Liver (tissue), 9 donors: Measurements from ENCODE around the gene RETN. TPM values are rescaled to one million over a fixed set of nuclear protein-coding genes. Genes with fewer than 3 reads are reported as not detected.

Experiments
- DNase-seq: peaks from one replicate; pipeline ENCODE4 v3.0.0-alpha.2; 2017; ENCODE audit warnings: low spot score
- H3K27ac ChIP-seq, 2 donors: one replicate each; pipeline ENCODE4 v1.7.0; 2013; ENCODE audit warnings: inconsistent platforms in 2 of 2, low read length in 2 of 2, control low read depth in 1 of 2, low read depth in 1 of 2, mild to moderate bottlenecking in 1 of 2
- H3K27me3 ChIP-seq, 4 donors: one replicate each; pipeline versions ENCODE4 v1.6.1 to v1.7.0; 2013; ENCODE audit warnings: low read length in 3 of 4, inconsistent platforms in 1 of 4, mild to moderate bottlenecking in 1 of 4, moderate library complexity in 1 of 4; ENCODE audit not compliant: control insufficient read depth in 4 of 4, insufficient read depth in 4 of 4
- H3K36me3 ChIP-seq, 4 donors: one replicate each; pipeline versions ENCODE4 v1.6.1 to v1.7.0; 2013; ENCODE audit warnings: low read length in 3 of 4, mild to moderate bottlenecking in 3 of 4, low read depth in 1 of 4, moderate library complexity in 1 of 4; ENCODE audit not compliant: control insufficient read depth in 4 of 4, insufficient read depth in 3 of 4
- H3K4me1 ChIP-seq, 4 donors: one replicate each; pipeline versions ENCODE4 v1.6.1 to v1.7.0; 2013; ENCODE audit warnings: low read length in 3 of 4, mild to moderate bottlenecking in 3 of 4, moderate library complexity in 1 of 4; ENCODE audit not compliant: control insufficient read depth in 4 of 4, insufficient read depth in 4 of 4
- H3K4me3 ChIP-seq, 3 donors: one replicate each; pipeline versions ENCODE4 v1.6.1 to v1.7.0; 2013; ENCODE audit warnings: low read length in 3 of 3, control low read depth in 1 of 3, low read depth in 1 of 3, mild to moderate bottlenecking in 1 of 3
- H3K9ac ChIP-seq, 2 donors: one replicate each; pipeline ENCODE4 v1.7.0; 2013; ENCODE audit warnings: low read length in 2 of 2, mild to moderate bottlenecking in 2 of 2, moderate library complexity in 2 of 2, control low read depth in 1 of 2, low read depth in 1 of 2
- H3K9me3 ChIP-seq, 4 donors: one replicate each; pipeline versions ENCODE4 v1.6.1 to v1.7.0; 2013; ENCODE audit warnings: low read length in 3 of 4; ENCODE audit not compliant: control insufficient read depth in 4 of 4
- ATF3 ChIP-seq: IDR thresholded peaks from 2 replicates; pipeline ENCODE4 v1.6.1; 2016; ENCODE audit warnings: antibody characterized with exemption
- CTCF ChIP-seq: fragments of 150-350 bp; IDR thresholded peaks from 2 replicates; pipeline ENCODE4 v1.5.1; 2017; ENCODE audit warnings: improper control_type of control experiment, low read depth, low read length; ENCODE audit not compliant: missing input control
- EGR1 ChIP-seq, 2 donors: IDR thresholded peaks; 2 replicates each; pipeline ENCODE4 v1.6.1; 2016 to 2018; ENCODE audit warnings: antibody characterized with exemption in 2 of 2, low read depth in 2 of 2
- FOXA1 ChIP-seq: IDR thresholded peaks from 2 replicates; pipeline ENCODE4 v1.6.1; 2016; ENCODE audit warnings: antibody characterized with exemption
- FOXA2 ChIP-seq: IDR thresholded peaks from 2 replicates; pipeline ENCODE4 v1.6.1; 2016; ENCODE audit warnings: antibody characterized with exemption
- GABPA ChIP-seq, 2 donors: IDR thresholded peaks in 1 of 2; conservative IDR thresholded peaks in 1 of 2; 2 replicates each; pipeline ENCODE4 v1.6.1; 2016; ENCODE audit warnings: antibody characterized with exemption in 2 of 2, mild to moderate bottlenecking in 1 of 2, moderate library complexity in 1 of 2
- HNF4A ChIP-seq, 2 donors: conservative IDR thresholded peaks; 2 replicates each; pipeline ENCODE4 v1.6.1; 2016; ENCODE audit warnings: antibody characterized with exemption in 2 of 2, mild to moderate bottlenecking in 2 of 2
- JUND ChIP-seq, 2 donors: IDR thresholded peaks; 2 replicates each; pipeline ENCODE4 v1.6.1; 2016; ENCODE audit warnings: antibody characterized with exemption in 2 of 2
- MAX ChIP-seq: IDR thresholded peaks from 2 replicates; pipeline ENCODE4 v1.6.1; 2016; ENCODE audit warnings: antibody characterized with exemption
- NR2F2 ChIP-seq: IDR thresholded peaks from 2 replicates; pipeline ENCODE4 v1.6.1; 2016; ENCODE audit warnings: antibody characterized with exemption
- RAD21 ChIP-seq, 2 donors: IDR thresholded peaks; 2 replicates each; pipeline ENCODE4 v1.6.1; 2016; ENCODE audit warnings: antibody characterized with exemption in 2 of 2, mild to moderate bottlenecking in 2 of 2
- RXRA ChIP-seq, 2 donors: IDR thresholded peaks; 2 replicates each; pipeline ENCODE4 v1.6.1; 2017 to 2018; ENCODE audit warnings: antibody characterized with exemption in 2 of 2, mild to moderate bottlenecking in 1 of 2
- SP1 ChIP-seq: IDR thresholded peaks from 2 replicates; pipeline ENCODE4 v1.6.1; 2018; ENCODE audit warnings: antibody characterized with exemption, mild to moderate bottlenecking
- TAF1 ChIP-seq: conservative IDR thresholded peaks from 2 replicates; pipeline ENCODE4 v1.6.1; 2016; ENCODE audit warnings: antibody characterized with exemption, mild to moderate bottlenecking
- YY1 ChIP-seq: IDR thresholded peaks from 2 replicates; pipeline ENCODE4 v1.6.1; 2016; ENCODE audit warnings: antibody characterized with exemption, mild to moderate bottlenecking
- ZBTB33 ChIP-seq: IDR thresholded peaks from 2 replicates; pipeline ENCODE4 v1.6.1; 2016; ENCODE audit warnings: antibody characterized with exemption
- WGBS: extraction: QIAGEN DNeasy Blood & Tissue Kit; methylation state at CpG from one replicate; pipeline ENCODE4 v1.1.7; 2013; 5-methylcytosine and 5-hydroxymethylcytosine counted together
- polyA plus RNA-seq, 2 donors: library from polyadenylated mRNA; stranded (reverse) in 1 of 2; unstranded in 1 of 2; fragments of 200-250 nt in 1 of 2; fragments of >200 nt in 1 of 2; fragmentation: Nextera tagmentation in 1 of 2; extraction: Ambion mirVana in 1 of 2; gene quantifications; one replicate each; pipeline versions ENCODE4 v1.2.1 to v1.2.3, GENCODE V29; 2013 to 2015
- total RNA-seq, 2 donors: library from RNA; depleted of rRNA; stranded (reverse); fragments of >200 nt; gene quantifications; one replicate each; pipeline ENCODE4 v1.2.3, GENCODE V29; 2014
- donor health status: healthy.
- donor health status: healthy.
- donor health status: healthy.
- donor health status: healthy.
- donor health status: healthy.

Gene RETN
- total and polyA plus RNA-seq, 4 donors = 1.9 to 11.5 TPM; not detected in 2

- peaks cover 0 to 5% (median 3%) of the 10 kb centered on the region in 4 donors for H3K4me1 ChIP-seq
- no peak overlapping the region for H3K4me3 ChIP-seq
- no peaks in the 10 kb centered on the region for H3K36me3 ChIP-seq
- H3K9me3 ChIP-seq = no peaks in the 10 kb centered on the region
- TF ChIP-seq NR2F2 (no peak), RXRA (IDR thresholded peaks at IDR 0.05) (no peak), FOXA2 (no peak), EGR1 (IDR thresholded peaks at IDR 0.05; ENCODE audit: low read depth in 2 of 2) (no peak), CTCF (no peak), SP1 (no peak), TAF1 (no peak), JUND (IDR thresholded peaks at IDR 0.05) (no peak), ATF3 (no peak), RAD21 (IDR thresholded peaks at IDR 0.05) (no peak), ZBTB33 (no peak), FOXA1 (no peak)
- no peak overlapping the region for H3K27ac ChIP-seq
- H3K9ac ChIP-seq = no peak overlapping the region
- no peak for DNase-seq
- WGBS = 85% methylated on average over 8 of the region's 8 CpGs
- H3K27me3 ChIP-seq = no peaks in the 10 kb centered on the region
Observed at GRCh38 chr19:7654401-7654800, 14.4 kb upstream of the RETN start.

GRCh38 chr19:7655581-7655980, 13.3 kb upstream of the RETN start:
- H3K27me3 ChIP-seq = no peaks in the 10 kb centered on the region
- H3K36me3 ChIP-seq = no peaks in the 10 kb centered on the region
- peaks cover 0 to 5% (median 3%) of the 10 kb centered on the region in 4 donors for H3K4me1 ChIP-seq
- 79% methylated on average over 8 of the region's 8 CpGs for WGBS
- no peak for DNase-seq
- no peaks in the 10 kb centered on the region for H3K9me3 ChIP-seq
- H3K27ac ChIP-seq = no peak overlapping the region
- TF ChIP-seq YY1 (no peak), GABPA (IDR thresholded peaks at IDR 0.05 in 1 of 2, conservative IDR thresholded peaks at IDR 0.05 in 1 of 2) (no peak), CTCF (no peak), HNF4A (conservative IDR thresholded peaks at IDR 0.05) (no peak), EGR1 (IDR thresholded peaks at IDR 0.05; ENCODE audit: low read depth in 2 of 2) (no peak), ZBTB33 (no peak), MAX (no peak)
- no peak overlapping the region for H3K9ac ChIP-seq
- no peak overlapping the region for H3K4me3 ChIP-seq
